Ureter (tissue), 1 donor: ENCODE measurements around the gene GSN. TPM values are rescaled to one million over a fixed set of nuclear protein-coding genes. Genes with fewer than 3 reads are reported as not detected.

Experiments used
- DNase-seq: peaks from one replicate; pipeline ENCODE4 v3.0.0-alpha.2; 2020; ENCODE audit warnings: low spot score
- total RNA-seq: library from RNA; stranded (reverse); gene quantifications from one replicate; pipeline ENCODE4 v1.2.4, GENCODE V29; 2023
- donor health status: DM: yes; HTN: yes; CAD: no.

GSN gene
- total RNA-seq, 1 donor from 2014 or later = 510 TPM

- DNase-seq = no peak
Observed at GRCh38 chr9:121371495-121372061, 103.6 kb downstream of the GSN start.

- no peak for DNase-seq
Observed at GRCh38 chr9:121372239-121373010, 104.5 kb downstream of the GSN start.

GRCh38 chr9:121373011-121373729 is 105.2 kb downstream of the GSN start:
- DNase-seq = no peak

GRCh38 chr9:121376214-121376830 is 108.4 kb downstream of the GSN start:
- DNase-seq = no peak

- no peak for DNase-seq
Observed at GRCh38 chr9:121380846-121381245, 112.9 kb downstream of the GSN start.

Other genes starting within 250 kb of the GSN start
- gene C5, start 217.9 kb upstream of the GSN start, total RNA-seq = 8.1 TPM
- gene CNTRL, start 193.2 kb upstream of the GSN start, total RNA-seq = 33.1 TPM
- gene RAB14, start 66.3 kb upstream of the GSN start, total RNA-seq = 115 TPM
- gene STOM, start 102.1 kb downstream of the GSN start, total RNA-seq = 191 TPM
- 2.0 TPM for gene GGTA1, start 231.7 kb downstream of the GSN start, total RNA-seq